GM13977 (cell line): Measurements from ENCODE around the gene MAP3K7CL.

Experiments used
- DNase-seq: peaks from one replicate; pipeline ENCODE4 v3.0.0; 2012; ENCODE audit warnings: low spot score
- in situ Hi-C: fragments of 300-500 bp; cut with MboI; formaldehyde crosslinking; loops from one replicate; pipeline ENCODE4 v1.12.0; 2022; ENCODE audit warnings: low sequenced_read_pairs, low pct_unique_long_range_greater_than_20kb, mixed read lengths, inconsistent platforms; ENCODE audit not compliant: unreplicated experiment
- TF ChIP-seq, protein P1 (sequence below): IDR thresholded peaks from 2 replicates; pipeline ENCODE4 v1.5.1; 2012; ENCODE audit warnings: mild to moderate bottlenecking, control low read depth; ENCODE audit not compliant: insufficient read depth; ENCODE audit errors: extremely low read depth, missing control alignments

The MAP3K7CL gene

GRCh38 chr21:29125979-29126378, 4.5 kb upstream of the MAP3K7CL start:
- TF ChIP-seq, protein P1, sequence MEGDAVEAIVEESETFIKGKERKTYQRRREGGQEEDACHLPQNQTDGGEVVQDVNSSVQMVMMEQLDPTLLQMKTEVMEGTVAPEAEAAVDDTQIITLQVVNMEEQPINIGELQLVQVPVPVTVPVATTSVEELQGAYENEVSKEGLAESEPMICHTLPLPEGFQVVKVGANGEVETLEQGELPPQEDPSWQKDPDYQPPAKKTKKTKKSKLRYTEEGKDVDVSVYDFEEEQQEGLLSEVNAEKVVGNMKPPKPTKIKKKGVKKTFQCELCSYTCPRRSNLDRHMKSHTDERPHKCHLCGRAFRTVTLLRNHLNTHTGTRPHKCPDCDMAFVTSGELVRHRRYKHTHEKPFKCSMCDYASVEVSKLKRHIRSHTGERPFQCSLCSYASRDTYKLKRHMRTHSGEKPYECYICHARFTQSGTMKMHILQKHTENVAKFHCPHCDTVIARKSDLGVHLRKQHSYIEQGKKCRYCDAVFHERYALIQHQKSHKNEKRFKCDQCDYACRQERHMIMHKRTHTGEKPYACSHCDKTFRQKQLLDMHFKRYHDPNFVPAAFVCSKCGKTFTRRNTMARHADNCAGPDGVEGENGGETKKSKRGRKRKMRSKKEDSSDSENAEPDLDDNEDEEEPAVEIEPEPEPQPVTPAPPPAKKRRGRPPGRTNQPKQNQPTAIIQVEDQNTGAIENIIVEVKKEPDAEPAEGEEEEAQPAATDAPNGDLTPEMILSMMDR: no peak
- DNase-seq: no peak
- in situ Hi-C loops: no loop called here

- in situ Hi-C loops: no loop called here
- TF ChIP-seq, protein P1: no peak
- no peak for DNase-seq
Measured at GRCh38 chr21:29133241-29133640, 2.8 kb downstream of the MAP3K7CL start.

DNA sequence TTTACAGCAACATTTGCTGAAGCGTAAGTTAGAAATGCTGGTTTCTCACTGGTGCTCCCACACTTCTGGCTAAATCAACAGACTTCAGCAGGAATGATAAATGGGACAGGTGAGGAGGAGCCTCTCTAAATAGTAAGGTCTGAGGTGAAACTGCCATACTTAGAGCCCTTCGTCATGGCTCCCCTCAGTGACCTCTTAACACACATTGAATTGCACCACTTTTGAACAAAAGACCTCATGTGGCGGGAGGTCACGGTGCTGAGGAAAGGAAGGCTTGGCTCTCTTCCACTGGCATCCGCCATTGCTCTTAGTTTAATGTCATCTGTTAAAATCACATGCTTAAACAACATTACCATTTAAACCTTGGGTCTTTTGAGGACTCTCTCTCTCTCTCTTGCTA, 3.4 kb downstream of the MAP3K7CL start:
- DNase-seq: no peak
- in situ Hi-C loops: no loop called here
- TF ChIP-seq, protein P1: no peak

DNA sequence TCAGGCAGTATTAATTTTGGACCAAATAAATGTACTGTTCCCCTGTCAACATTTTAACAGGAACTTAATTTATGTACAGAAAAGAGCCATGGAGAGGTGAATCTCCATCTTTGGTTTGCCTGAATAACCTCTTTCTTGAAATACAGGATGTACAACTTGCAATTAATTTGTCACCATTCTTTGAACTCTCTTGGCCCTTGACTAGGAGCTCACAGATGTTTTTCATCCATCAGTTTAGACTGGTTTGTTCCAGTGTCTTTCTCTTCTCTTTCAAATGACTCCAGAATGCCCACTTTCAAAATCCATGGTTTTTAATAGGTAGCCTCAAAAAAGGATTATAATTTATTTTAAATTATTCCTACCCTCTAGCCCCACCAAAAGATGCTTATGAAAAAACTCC, 5.0 kb downstream of the MAP3K7CL start:
- in situ Hi-C loops: no loop called here

GRCh38 chr21:29136033-29136432, 5.6 kb downstream of the MAP3K7CL start:
- in situ Hi-C loops: no loop called here
- TF ChIP-seq, protein P1: no peak
- no peak for DNase-seq

More for the DNA sequence above, 5.0 kb downstream of the MAP3K7CL start:
- TF ChIP-seq, protein P1: no peak
- DNase-seq: no peak

DNA sequence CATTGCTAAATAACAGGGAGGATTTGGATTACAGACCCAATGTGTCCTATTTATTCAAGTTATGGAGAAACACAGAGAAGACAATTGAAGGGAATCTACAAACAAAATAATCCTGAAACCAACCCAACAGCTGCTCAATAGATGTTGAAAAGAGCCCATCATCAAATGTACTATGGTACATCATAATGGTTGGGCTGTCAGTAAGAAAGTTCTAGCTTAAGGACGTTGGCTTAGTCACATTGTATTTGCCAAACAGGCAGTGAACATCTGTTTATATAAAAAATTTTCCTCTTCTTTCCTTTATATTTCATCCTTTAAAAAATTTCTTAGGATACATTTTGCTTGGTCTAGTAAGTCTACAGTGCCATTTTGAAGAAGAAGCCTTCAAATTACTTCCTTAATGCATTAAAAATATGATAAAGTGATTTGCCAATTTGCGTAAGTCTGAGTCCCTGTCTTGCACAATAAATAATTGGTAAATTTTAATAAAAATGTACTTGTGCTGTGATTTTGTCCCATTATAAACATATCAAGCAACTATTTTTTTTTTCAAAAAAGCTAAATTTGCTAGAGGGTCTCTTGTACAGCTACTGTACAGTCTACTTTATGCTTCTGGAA, 14.4 kb downstream of the MAP3K7CL start:
- in situ Hi-C loops: no loop called here
- TF ChIP-seq, protein P1: no peak
- no peak for DNase-seq
